ENCODE measurements around the gene NLRP5. TPM values are rescaled to one million over a fixed set of nuclear protein-coding genes. Genes with fewer than 3 reads are reported as not detected.

Gene NLRP5
- polyA plus RNA-seq, 3 donors, result not detected

- Histone ChIP-seq H3K36me3 (replicated peaks in 1 of 2; ENCODE audit: control insufficient read depth in 1 of 2, insufficient read depth in 2 of 2, low read length in 2 of 2) (no peaks in the 10 kb centered on the region), H3K27ac (ENCODE audit: low read depth in 1 of 2, low read length in 2 of 2) (no peak overlapping the region), H3K4me1 (ENCODE audit: control insufficient read depth in 1 of 2, insufficient read depth in 2 of 2, low read length in 2 of 2) (no peaks in the 10 kb centered on the region), H4K20me1 (ENCODE audit: insufficient read depth, low read length) (no peaks in the 10 kb centered on the region), H2AFZ (ENCODE audit: insufficient read depth, low read depth, low read length, poor library complexity, severe bottlenecking) (no peak overlapping the region), H3K4me3 (replicated peaks in 1 of 3; ENCODE audit: low read depth in 2 of 3, low read length in 3 of 3) (no peak overlapping the region), H3K79me2 (ENCODE audit: insufficient read depth, low read length) (no peaks in the 10 kb centered on the region), H3K27me3 (ENCODE audit: control insufficient read depth in 2 of 2, insufficient read depth in 2 of 2, low read length in 2 of 2) (no peaks in the 10 kb centered on the region), H3K9ac (ENCODE audit: insufficient read depth, low read length, poor library complexity, severe bottlenecking) (no peak overlapping the region), H3K9me3 (replicated peaks in 1 of 2; ENCODE audit: control insufficient read depth in 1 of 2, insufficient read depth in 1 of 2, low read length in 2 of 2) (peaks cover 49 to 51% of the 10 kb centered on the region in 2 donors), H3K4me2 (replicated peaks; ENCODE audit: extremely low read depth, low read length, poor library complexity, severe bottlenecking) (no peak overlapping the region)
- 100% methylated on average over 2 of the region's 6 CpGs for WGBS (ENCODE audit: insufficient coverage)
- H3K4me1 Mint-ChIP-seq, result no peaks in the 10 kb centered on the region
- intact Hi-C loops (cut with micrococcal nuclease), result no loop called here
- DNase-seq, result no peak
- no peaks in the 10 kb centered on the region for H3K36me3 Mint-ChIP-seq
- TF ChIP-seq CTCF (IDR thresholded peaks at IDR 0.05), result no peak
- H3K4me3 Mint-ChIP-seq, result no peak overlapping the region
- H3K9me3 Mint-ChIP-seq, result peaks cover 16 to 74% (median 50%) of the 10 kb centered on the region in 7 donors
- H3K27me3 Mint-ChIP-seq (ENCODE audit: low read depth in 3 of 3), result peaks cover 0 to 4% (median 0%) of the 10 kb centered on the region in 3 donors
- no peak overlapping the region for H3K27ac Mint-ChIP-seq
These were observed 26.4 kb upstream of the NLRP5 start for GRCh38 chr19:55959996-55960675.

DNA sequence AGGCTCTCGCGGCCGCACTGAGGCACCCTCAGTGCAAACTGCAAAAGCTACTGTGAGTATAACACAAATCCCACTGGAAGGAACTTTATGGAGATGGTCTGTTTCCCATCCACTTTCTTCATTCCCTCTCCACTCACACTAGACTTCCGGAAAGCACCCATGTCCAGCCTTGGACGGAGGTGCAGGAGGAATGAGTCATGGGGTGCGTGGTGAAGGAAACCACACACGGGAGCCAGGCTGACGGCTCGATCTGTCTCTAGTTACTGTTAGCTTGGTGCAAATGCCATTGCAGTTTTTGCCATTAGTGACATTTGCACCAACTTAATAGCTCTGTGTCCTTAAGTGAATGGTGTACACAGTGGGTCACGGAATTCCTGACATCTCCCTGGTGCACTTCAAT is 24.4 kb upstream of the NLRP5 start:
- Histone ChIP-seq H3K9ac (ENCODE audit: insufficient read depth, low read length, poor library complexity, severe bottlenecking) (no peak overlapping the region), H3K4me1 (ENCODE audit: control insufficient read depth in 1 of 2, insufficient read depth in 2 of 2, low read length in 2 of 2) (no peaks in the 10 kb centered on the region), H4K20me1 (ENCODE audit: insufficient read depth, low read length) (no peaks in the 10 kb centered on the region), H3K4me2 (replicated peaks; ENCODE audit: extremely low read depth, low read length, poor library complexity, severe bottlenecking) (no peak overlapping the region), H3K27me3 (ENCODE audit: control insufficient read depth in 2 of 2, insufficient read depth in 2 of 2, low read length in 2 of 2) (no peaks in the 10 kb centered on the region), H3K36me3 (replicated peaks in 1 of 2; ENCODE audit: control insufficient read depth in 1 of 2, insufficient read depth in 2 of 2, low read length in 2 of 2) (no peaks in the 10 kb centered on the region), H3K9me3 (replicated peaks in 1 of 2; ENCODE audit: control insufficient read depth in 1 of 2, insufficient read depth in 1 of 2, low read length in 2 of 2) (peaks cover 36 to 39% of the 10 kb centered on the region in 2 donors), H3K4me3 (replicated peaks in 1 of 3; ENCODE audit: low read depth in 2 of 3, low read length in 3 of 3) (no peak overlapping the region), H2AFZ (ENCODE audit: insufficient read depth, low read depth, low read length, poor library complexity, severe bottlenecking) (no peak overlapping the region), H3K27ac (ENCODE audit: low read depth in 1 of 2, low read length in 2 of 2) (no peak overlapping the region), H3K79me2 (ENCODE audit: insufficient read depth, low read length) (no peaks in the 10 kb centered on the region)
- WGBS (ENCODE audit: insufficient coverage), result 100% methylated on average over 5 of the region's 10 CpGs
- DNase-seq, result no peak
- H3K36me3 Mint-ChIP-seq, result no peaks in the 10 kb centered on the region
- no peak for TF ChIP-seq CTCF (IDR thresholded peaks at IDR 0.05)
- peaks cover 9 to 71% (median 38%) of the 10 kb centered on the region in 7 donors for H3K9me3 Mint-ChIP-seq
- H3K4me1 Mint-ChIP-seq, result no peaks in the 10 kb centered on the region
- peaks cover 0 to 4% (median 0%) of the 10 kb centered on the region in 3 donors for H3K27me3 Mint-ChIP-seq (ENCODE audit: low read depth in 3 of 3)
- no peak overlapping the region for H3K27ac Mint-ChIP-seq
- H3K4me3 Mint-ChIP-seq, result no peak overlapping the region
- intact Hi-C loops (cut with micrococcal nuclease), result no loop called here

All from CD14-positive monocyte (primary cell).